NCI-H748 treated with DMSO at 0.1 percent for 48 hours (cell line): ENCODE measurements around the gene DMRTA2.
"Not testable (repeated sequence)": the region's sequence is repeated elsewhere in the genome, so short reads cannot be mapped to it uniquely, and the experiment has no call there.

Source experiments
- DNase-seq: peaks from one replicate; lab custom pipeline; 2025; lab: John Stamatoyannopoulos, UW

DMRTA2 gene

DNA sequence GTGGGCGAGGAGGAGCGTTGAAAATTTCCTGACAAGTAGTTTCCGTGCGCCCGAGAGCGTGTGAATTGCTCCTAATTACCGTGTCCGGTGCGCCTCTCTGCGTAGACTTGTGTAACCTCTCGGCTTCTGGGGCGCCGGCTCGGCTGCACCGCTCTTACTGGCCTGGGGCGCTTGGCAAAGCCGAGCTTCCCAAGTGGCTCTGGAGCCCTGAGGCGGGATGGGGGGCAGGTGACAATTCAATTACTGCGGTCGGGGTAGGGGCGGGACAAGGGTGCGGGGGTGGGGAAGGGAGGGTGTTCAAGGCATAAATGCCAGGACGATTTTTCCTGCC lies 392 bp upstream of the DMRTA2 start:
- no peak for DNase-seq

GRCh38 chr1:50422675-50422945 lies 633 bp downstream of the DMRTA2 start:
- no peak for DNase-seq

- no peak for DNase-seq
Measured at GRCh38 chr1:50421768-50422674, 1.2 kb downstream of the DMRTA2 start.

- no peak for DNase-seq
Measured at GRCh38 chr1:50421366-50421748, 1.9 kb downstream of the DMRTA2 start.

DNA sequence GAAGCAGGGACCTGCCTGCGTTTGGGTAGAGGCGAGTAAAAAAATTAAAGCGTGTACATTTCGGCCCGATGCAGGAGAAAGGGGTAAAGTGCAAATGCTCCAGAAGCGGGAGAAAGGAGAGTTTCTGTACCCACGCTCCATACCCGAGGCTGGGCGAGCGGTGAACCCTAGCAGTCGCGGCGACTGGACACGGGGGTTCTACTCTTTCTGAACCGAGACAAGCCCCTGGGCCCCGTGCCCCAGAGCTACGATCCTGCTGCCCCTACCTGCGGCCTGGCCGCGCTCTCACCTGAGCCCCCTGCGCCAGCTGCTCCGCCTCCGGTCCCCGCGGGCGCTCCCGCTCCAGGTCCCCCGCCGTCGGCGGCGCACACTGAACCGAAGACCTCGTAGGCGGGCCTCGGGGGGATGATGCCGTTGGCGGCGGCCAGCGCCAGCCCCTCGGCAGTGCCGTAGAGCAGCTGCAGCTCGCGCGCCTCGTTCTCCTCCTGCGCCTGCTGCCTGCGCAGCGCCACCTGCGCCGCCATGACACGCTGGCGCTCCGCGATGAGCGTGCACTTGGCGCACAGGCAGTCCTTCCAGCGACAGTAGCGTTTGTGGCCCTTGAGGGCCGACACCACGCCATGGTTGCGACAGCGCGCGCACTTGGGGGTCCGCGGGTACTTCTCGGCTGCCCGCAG lies 2.4 kb downstream of the DMRTA2 start:
- DNase-seq: no peak

- no peak for DNase-seq
Measured at GRCh38 chr1:50419907-50420677, 3.2 kb downstream of the DMRTA2 start.

GRCh38 chr1:50419192-50419906 lies 3.9 kb downstream of the DMRTA2 start:
- DNase-seq: no peak

GRCh38 chr1:50418600-50419109 lies 4.6 kb downstream of the DMRTA2 start:
- no peak for DNase-seq

DNA sequence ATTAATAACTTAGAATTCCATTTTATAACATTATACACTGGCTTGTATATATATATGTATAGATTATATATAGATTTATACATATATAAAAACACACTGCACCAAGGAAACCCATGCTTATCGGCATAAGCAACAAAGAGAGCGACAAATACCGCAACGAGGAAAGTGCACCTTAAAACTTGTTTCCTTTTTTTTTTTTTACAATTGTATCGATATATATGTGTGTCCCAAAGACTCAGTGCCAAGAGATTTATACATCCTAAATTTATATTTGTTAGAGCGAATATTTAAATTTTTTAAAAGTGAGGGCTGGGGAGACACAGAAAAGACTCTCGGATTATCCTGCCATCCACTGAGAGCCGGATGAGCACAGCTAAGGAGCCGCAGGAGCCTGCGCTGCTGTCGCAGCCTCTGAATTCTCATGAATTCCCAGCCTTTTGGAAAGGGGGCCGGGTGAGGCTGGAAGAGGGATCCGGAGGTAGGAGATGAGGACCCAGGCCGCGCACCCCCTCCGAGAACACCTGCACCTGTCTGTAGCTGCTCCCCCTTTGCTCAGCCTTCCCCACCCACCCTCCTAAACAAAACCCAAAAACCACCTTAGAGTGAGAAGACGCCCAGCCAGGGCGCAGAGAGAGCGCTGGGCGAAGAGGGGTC lies 5.2 kb downstream of the DMRTA2 start:
- DNase-seq: no peak

DNA sequence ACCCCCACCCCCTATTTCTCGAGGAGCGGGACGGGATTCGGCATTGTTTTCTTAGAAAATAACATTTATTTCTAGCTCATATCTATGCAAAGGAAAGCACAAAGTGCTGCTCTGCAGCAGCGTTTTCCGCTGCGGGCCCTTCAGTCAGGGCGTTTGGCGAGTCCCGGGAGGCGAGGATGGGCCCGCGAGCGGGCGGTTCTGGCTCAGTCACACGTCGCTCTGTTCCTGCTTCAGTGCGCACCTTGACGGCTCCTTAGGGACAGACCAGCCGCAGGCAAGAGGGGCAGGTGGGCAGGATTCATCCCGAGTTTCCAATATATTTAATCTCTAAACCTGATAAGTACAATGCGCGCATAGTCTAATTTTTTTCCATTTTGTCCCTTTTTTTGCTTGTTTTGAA lies 5.7 kb downstream of the DMRTA2 start:
- no peak for DNase-seq

GRCh38 chr1:50416553-50417453 lies 6.4 kb downstream of the DMRTA2 start:
- DNase-seq: no peak

GRCh38 chr1:50416150-50416527 lies 7.1 kb downstream of the DMRTA2 start:
- no peak for DNase-seq

GRCh38 chr1:50415235-50416149 lies 7.8 kb downstream of the DMRTA2 start:
- DNase-seq: no peak

GRCh38 chr1:50414853-50415234 lies 8.4 kb downstream of the DMRTA2 start:
- DNase-seq: no peak

- no peak for DNase-seq
Measured at GRCh38 chr1:50412813-50413476, 10.3 kb downstream of the DMRTA2 start.

DNA sequence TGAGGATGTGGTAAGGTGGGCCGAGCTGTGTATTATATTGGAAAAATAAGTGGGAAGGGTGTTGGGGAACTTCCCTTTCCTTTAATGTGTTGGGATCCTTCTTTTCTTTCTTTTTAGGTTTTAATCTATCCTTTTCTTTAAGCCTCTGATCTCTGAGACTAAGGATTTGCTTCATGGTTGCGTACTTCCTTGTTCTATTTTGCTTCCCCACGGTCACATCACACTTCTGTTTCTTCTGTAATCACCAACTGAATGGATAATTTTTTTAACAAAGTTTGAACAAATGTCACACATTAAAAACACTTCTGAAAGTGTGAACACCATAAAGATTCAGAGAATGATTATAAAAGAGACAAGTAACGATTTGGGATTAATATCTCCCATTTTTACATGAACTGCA lies 17.4 kb downstream of the DMRTA2 start:
- no peak for DNase-seq

DNA sequence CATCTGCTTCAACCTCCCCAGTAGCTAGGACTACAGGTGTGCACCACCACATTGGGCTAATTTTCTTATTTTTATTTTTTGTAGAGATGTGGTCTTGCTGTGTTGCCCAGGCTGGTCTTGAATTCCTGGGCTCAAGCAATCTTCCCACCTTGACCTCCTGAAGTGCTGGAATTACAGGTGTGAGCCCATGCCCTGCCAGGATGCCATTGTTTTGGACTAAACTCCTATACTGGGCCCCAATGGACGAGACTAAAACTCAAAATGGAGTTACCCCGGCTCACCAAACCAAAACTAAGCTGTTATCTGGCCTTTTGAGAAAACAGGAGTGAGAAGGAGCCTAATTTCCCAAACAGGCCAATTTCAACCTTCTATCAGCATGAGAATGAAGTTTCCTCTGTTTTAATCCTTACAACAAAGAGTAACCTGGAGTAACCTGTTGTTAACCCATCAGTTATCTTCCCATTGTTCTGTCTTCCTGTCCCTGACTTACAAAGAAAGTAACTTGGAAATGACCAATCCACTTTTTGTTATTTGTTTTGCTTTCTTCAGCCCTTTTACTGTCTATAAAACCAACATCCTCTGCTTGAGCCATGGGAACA lies 29.6 kb downstream of the DMRTA2 start:
- no peak for DNase-seq

DNA sequence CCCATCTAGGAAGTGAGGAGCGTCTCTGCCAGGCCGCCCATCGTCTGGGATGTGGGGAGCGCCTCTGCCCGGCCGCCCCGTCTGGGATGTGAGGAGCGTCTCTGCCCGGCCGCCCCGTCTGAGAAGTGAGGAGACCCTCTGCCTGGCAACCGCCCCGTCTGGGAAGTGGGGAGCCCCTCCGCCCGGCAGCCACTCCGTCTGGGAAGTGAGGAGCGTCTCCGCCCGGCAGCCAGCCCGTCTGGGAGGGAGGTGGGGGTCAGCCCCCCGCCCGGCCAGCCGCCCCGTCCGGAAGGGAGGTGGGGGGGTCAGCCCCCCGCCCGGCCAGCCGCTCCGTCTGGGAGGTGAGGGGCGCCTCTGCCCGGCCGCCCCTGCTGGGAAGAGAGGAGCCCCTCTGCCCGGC lies 41.7 kb downstream of the DMRTA2 start:
- not testable (repeated sequence) for DNase-seq

DNA sequence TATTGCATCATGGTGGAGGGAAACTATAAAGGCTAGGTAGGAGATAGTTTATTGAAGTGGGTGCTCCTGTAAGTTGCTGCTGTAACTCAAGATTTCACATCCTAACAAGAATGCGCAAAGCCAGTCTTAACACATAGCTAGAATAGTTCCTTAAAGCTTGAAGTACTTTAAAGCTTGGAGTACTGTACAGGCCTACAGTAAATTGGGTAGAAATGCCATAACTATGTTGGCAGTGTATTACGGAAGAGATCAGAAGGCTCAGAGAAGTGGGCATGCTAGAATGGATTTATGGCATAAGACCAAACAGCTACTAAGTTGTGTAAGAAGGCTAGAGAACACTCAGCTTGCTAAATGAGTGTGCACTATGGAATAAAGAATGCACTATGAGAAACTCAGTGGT lies 44.5 kb downstream of the DMRTA2 start:
- no peak for DNase-seq
